K562 (cell line): ENCODE results near the gene LAMB4. TPM values are rescaled to one million over a fixed set of nuclear protein-coding genes. Genes with fewer than 3 reads are reported as not detected.

Experiments
- CBFB ChIP-seq: sonication (generic); formaldehyde crosslinking; IDR thresholded peaks from 2 replicates; pipeline ENCODE4 v1.4.0; 2020; ENCODE audit warnings: mild to moderate bottlenecking, missing genetic modification reagents
- DPF2 ChIP-seq: fragments of 450-650 bp; IDR thresholded peaks from 2 replicates; pipeline ENCODE4 v1.6.1; 2016
- HDAC1 ChIP-seq, 2 experiments: fragments of 450-650 bp; IDR thresholded peaks; 2 replicates each; pipeline ENCODE4 v1.6.1; 2016 to 2017; ENCODE audit warnings: inconsistent platforms in 1 of 2, mild to moderate bottlenecking in 1 of 2, moderate library complexity in 1 of 2
- MAFF ChIP-seq: IDR thresholded peaks from 2 replicates; pipeline ENCODE4 v1.6.1; 2012; ENCODE audit warnings: low read length, improper control_type of control experiment
- MBD2 ChIP-seq: sonication (generic); IDR thresholded peaks from 2 replicates; pipeline ENCODE4 v1.6.1; 2016; ENCODE audit warnings: low read depth, borderline replicate concordance
- MEF2D ChIP-seq: conservative IDR thresholded peaks from 2 replicates; pipeline ENCODE4 v1.6.1; 2016; ENCODE audit warnings: low read depth, missing genetic modification characterization, missing compliant biosample characterization
- NONO ChIP-seq, 2 experiments: fragments of 200-400 bp in 1 of 2; fragments of 450-650 bp in 1 of 2; formaldehyde crosslinking in 1 of 2; IDR thresholded peaks; 2 replicates each; pipeline ENCODE4 v1.6.1; 2017; ENCODE audit warnings: low read depth in 2 of 2, mild to moderate bottlenecking in 2 of 2, moderate library complexity in 2 of 2, low read length in 1 of 2
- POU5F1 ChIP-seq: fragments of 150-350 bp; IDR thresholded peaks from 2 replicates; pipeline ENCODE4 v1.6.1; 2014; ENCODE audit warnings: borderline replicate concordance, low read length, low read depth, mild to moderate bottlenecking; ENCODE audit not compliant: partially characterized antibody
- SMAD2 ChIP-seq: fragments of 150-350 bp; IDR thresholded peaks from 2 replicates; pipeline ENCODE4 v1.6.1; 2014; ENCODE audit warnings: low read depth, mild to moderate bottlenecking, low read length
- SNRNP70 ChIP-seq: fragments of 200-400 bp; formaldehyde crosslinking; optimal IDR thresholded peaks from 2 replicates; pipeline ENCODE3; 2017; ENCODE audit warnings: low read depth, low read length
- TBL1XR1 ChIP-seq, 2 experiments: IDR thresholded peaks; 2 replicates each; pipeline ENCODE4 v1.6.1; 2012; ENCODE audit warnings: improper control_type of control experiment in 2 of 2, low read length in 2 of 2, mild to moderate bottlenecking in 1 of 2
- TRIM24 ChIP-seq, 2 experiments: fragments of 450-650 bp; IDR thresholded peaks; 2 replicates each; pipeline ENCODE4 v1.6.1; 2016
- U2AF2 ChIP-seq: fragments of 200-400 bp; formaldehyde crosslinking; optimal IDR thresholded peaks from 2 replicates; pipeline ENCODE3; 2017; ENCODE audit warnings: low read depth, mild to moderate bottlenecking, low read length
- ZNF282 ChIP-seq: sonication (generic); formaldehyde crosslinking; IDR thresholded peaks from 2 replicates; pipeline ENCODE4 v1.8.1; 2023; ENCODE audit warnings: missing genetic modification reagents
- ZNF75A ChIP-seq: fragments of 450-650 bp; formaldehyde crosslinking; IDR thresholded peaks from 2 replicates; pipeline ENCODE4 v1.4.0; 2020; ENCODE audit warnings: mild to moderate bottlenecking
- ZNF778 ChIP-seq: fragments of 450-650 bp; formaldehyde crosslinking; IDR thresholded peaks from 2 replicates; pipeline ENCODE4 v1.4.0; 2020; ENCODE audit warnings: mild to moderate bottlenecking, moderate library complexity
- polyA plus RNA-seq, 8 experiments: library from polyadenylated mRNA; depleted of rRNA in 4 of 8; stranded (reverse) in 5 of 8; unstranded in 3 of 8; fragments of >200 nt; fragmentation: Nextera tagmentation in 2 of 8; fragmentation: Illumina TruSeq in 1 of 8; extraction: Ambion mirVana in 2 of 8; extraction: Trizol in 1 of 8; gene quantifications; 2 replicates each; pipeline versions ENCODE4 v1.2.1 to v1.2.3, GENCODE V29; 2011 to 2014; ENCODE audit warnings: inconsistent platforms in 1 of 8, missing spikeins in 1 of 8
- total RNA-seq, 7 experiments: library from RNA; depleted of rRNA in 6 of 7; stranded (reverse); fragments of >200 nt in 6 of 7; fragmentation: Illumina TruSeq in 2 of 7; extraction: Trizol in 2 of 7; gene quantifications; 2 replicates each; pipeline versions ENCODE4 v1.2.1 to v1.2.3, GENCODE V29; 2011 to 2021; ENCODE audit warnings: low replicate concordance in 1 of 7
- TF ChIP-seq, protein P1 (sequence below): fragments of 200-400 bp; formaldehyde crosslinking; IDR thresholded peaks from 2 replicates; pipeline ENCODE4 v1.6.1; 2017; ENCODE audit warnings: mild to moderate bottlenecking, low read depth, low read length, moderate library complexity
- TF ChIP-seq, protein P2 (sequence below): sonication (generic); formaldehyde crosslinking; IDR thresholded peaks from 2 replicates; pipeline ENCODE4 v1.8.0; 2022; ENCODE audit warnings: mild to moderate bottlenecking, missing genetic modification reagents
- TF ChIP-seq, protein P3 (sequence below): fragments of 250-450 bp; sonication (Bioruptor Pico); IDR thresholded peaks from 2 replicates; pipeline ENCODE4 v1.9.0; 2021; ENCODE audit warnings: mild to moderate bottlenecking, inconsistent platforms
- TF ChIP-seq, protein P4 (sequence below), 2 experiments: fragments of 150-350 bp in 1 of 2; IDR thresholded peaks; 2 replicates each; pipeline ENCODE4 v1.6.1; 2012 to 2016; ENCODE audit warnings: low read depth in 2 of 2, low read length in 2 of 2, mild to moderate bottlenecking in 1 of 2, moderate library complexity in 1 of 2

The LAMB4 gene
- total and polyA plus RNA-seq, 9 of the 15 experiments (the other 6 are each of a cell fraction or from before 2014, with no cell fraction given) = 0.06 to 0.13 (median 0.07) TPM; not detected in 6

DNA sequence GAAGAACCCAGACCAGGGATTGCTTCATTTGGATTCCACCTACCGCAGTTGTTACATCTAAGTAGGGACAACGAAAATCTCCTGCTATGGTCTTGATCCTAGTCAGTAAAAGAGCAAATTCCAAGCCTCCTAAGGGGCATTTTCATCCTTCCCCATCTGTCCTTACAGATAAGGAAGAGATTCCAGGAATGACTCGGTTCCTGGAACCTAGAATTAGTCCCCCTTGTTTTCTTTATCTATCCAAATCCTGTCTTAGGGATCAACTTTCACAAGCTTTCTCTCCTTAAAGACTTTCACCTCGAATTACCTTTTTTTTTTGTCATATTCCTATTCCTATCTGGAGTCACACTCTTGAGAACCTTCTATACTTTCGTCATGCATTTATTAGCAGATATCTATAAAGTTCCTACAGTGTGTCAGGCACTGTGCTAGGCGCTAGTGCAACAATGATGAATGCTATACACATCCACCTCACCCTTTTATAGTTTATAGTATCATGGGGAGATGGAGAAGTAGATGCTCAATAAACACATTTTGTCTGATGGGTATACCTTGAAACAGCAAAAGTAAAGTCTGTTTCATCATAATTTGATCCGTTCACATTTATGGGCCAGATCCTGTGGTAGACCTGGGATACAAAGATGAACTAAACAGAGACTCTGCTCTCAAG lies 39.2 kb downstream of the LAMB4 start (continued):
- TF ChIP-seq ZNF75A (CRISPR knock-in tag) (no peak), CBFB (CRISPR knock-in tag) (no peak), SNRNP70 (no peak), MEF2D (no peak), MAFF (no peak), U2AF2 (no peak), POU5F1 (no peak), ZNF282 (no peak), MBD2 (no peak), TBL1XR1 (IDR thresholded peaks at IDR 0.05; ENCODE audit: low read length in 2 of 2) (peak in 1 of 2 experiments; percentile 65; a peak in 2 of 4 replicates), TRIM24 (IDR thresholded peaks at IDR 0.05) (peak; percentile 38 to 72; a peak in 2 of 4 replicates), NONO (IDR thresholded peaks at IDR 0.05; ENCODE audit: low read depth in 2 of 2, low read length in 1 of 2) (peak in 1 of 2 experiments; percentile 13; a peak in 1 of 4 replicates), ZNF778 (CRISPR knock-in tag) (no peak), DPF2 (0 out of 2 replicates have a peak, but pooled peaks have one; percentile 61), SMAD2 (no peak), HDAC1 (IDR thresholded peaks at IDR 0.05) (peak in 1 of 2 experiments; percentile 80; a peak in 3 of 4 replicates)
- TF ChIP-seq, protein P1, sequence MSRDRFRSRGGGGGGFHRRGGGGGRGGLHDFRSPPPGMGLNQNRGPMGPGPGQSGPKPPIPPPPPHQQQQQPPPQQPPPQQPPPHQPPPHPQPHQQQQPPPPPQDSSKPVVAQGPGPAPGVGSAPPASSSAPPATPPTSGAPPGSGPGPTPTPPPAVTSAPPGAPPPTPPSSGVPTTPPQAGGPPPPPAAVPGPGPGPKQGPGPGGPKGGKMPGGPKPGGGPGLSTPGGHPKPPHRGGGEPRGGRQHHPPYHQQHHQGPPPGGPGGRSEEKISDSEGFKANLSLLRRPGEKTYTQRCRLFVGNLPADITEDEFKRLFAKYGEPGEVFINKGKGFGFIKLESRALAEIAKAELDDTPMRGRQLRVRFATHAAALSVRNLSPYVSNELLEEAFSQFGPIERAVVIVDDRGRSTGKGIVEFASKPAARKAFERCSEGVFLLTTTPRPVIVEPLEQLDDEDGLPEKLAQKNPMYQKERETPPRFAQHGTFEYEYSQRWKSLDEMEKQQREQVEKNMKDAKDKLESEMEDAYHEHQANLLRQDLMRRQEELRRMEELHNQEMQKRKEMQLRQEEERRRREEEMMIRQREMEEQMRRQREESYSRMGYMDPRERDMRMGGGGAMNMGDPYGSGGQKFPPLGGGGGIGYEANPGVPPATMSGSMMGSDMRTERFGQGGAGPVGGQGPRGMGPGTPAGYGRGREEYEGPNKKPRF = no peak
- TF ChIP-seq, protein P2, sequence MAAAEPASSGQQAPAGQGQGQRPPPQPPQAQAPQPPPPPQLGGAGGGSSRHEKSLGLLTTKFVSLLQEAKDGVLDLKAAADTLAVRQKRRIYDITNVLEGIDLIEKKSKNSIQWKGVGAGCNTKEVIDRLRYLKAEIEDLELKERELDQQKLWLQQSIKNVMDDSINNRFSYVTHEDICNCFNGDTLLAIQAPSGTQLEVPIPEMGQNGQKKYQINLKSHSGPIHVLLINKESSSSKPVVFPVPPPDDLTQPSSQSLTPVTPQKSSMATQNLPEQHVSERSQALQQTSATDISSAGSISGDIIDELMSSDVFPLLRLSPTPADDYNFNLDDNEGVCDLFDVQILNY = no peak
- TF ChIP-seq, protein P3, sequence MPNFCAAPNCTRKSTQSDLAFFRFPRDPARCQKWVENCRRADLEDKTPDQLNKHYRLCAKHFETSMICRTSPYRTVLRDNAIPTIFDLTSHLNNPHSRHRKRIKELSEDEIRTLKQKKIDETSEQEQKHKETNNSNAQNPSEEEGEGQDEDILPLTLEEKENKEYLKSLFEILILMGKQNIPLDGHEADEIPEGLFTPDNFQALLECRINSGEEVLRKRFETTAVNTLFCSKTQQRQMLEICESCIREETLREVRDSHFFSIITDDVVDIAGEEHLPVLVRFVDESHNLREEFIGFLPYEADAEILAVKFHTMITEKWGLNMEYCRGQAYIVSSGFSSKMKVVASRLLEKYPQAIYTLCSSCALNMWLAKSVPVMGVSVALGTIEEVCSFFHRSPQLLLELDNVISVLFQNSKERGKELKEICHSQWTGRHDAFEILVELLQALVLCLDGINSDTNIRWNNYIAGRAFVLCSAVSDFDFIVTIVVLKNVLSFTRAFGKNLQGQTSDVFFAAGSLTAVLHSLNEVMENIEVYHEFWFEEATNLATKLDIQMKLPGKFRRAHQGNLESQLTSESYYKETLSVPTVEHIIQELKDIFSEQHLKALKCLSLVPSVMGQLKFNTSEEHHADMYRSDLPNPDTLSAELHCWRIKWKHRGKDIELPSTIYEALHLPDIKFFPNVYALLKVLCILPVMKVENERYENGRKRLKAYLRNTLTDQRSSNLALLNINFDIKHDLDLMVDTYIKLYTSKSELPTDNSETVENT (CRISPR knock-in tag) = no peak
- TF ChIP-seq, protein P4, sequence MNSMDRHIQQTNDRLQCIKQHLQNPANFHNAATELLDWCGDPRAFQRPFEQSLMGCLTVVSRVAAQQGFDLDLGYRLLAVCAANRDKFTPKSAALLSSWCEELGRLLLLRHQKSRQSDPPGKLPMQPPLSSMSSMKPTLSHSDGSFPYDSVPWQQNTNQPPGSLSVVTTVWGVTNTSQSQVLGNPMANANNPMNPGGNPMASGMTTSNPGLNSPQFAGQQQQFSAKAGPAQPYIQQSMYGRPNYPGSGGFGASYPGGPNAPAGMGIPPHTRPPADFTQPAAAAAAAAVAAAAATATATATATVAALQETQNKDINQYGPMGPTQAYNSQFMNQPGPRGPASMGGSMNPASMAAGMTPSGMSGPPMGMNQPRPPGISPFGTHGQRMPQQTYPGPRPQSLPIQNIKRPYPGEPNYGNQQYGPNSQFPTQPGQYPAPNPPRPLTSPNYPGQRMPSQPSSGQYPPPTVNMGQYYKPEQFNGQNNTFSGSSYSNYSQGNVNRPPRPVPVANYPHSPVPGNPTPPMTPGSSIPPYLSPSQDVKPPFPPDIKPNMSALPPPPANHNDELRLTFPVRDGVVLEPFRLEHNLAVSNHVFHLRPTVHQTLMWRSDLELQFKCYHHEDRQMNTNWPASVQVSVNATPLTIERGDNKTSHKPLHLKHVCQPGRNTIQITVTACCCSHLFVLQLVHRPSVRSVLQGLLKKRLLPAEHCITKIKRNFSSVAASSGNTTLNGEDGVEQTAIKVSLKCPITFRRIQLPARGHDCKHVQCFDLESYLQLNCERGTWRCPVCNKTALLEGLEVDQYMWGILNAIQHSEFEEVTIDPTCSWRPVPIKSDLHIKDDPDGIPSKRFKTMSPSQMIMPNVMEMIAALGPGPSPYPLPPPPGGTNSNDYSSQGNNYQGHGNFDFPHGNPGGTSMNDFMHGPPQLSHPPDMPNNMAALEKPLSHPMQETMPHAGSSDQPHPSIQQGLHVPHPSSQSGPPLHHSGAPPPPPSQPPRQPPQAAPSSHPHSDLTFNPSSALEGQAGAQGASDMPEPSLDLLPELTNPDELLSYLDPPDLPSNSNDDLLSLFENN (IDR thresholded peaks at IDR 0.05; ENCODE audit: low read depth in 2 of 2, low read length in 2 of 2) = no peak
